Left lung (tissue), 10 donors: ENCODE measurements around the gene KIAA0232. TPM values are rescaled to one million over a fixed set of nuclear protein-coding genes. Genes with fewer than 3 reads are reported as not detected.

Experiments used
- ATAC-seq: fragments of 200-7000 bp; cut with Tn5 transposase; one replicate; pipeline ENCODE4 v1.9.1; 2020; ENCODE audit warnings: moderate library complexity
- DNase-seq, 4 donors: peaks; one replicate each; pipeline ENCODE4 v3.0.0-alpha.2; 2013 to 2020
- H3K27ac ChIP-seq, 2 donors: fragments of 200-600 bp; sonication (generic) in 1 of 2; one replicate each; pipeline versions ENCODE4 v1.5.0 to v1.8.0; 2020 to 2021
- H3K27me3 ChIP-seq, 2 donors: fragments of 200-600 bp; sonication (generic) in 1 of 2; one replicate each; pipeline versions ENCODE4 v1.5.0 to v1.8.0; 2020 to 2021
- H3K36me3 ChIP-seq, 2 donors: fragments of 200-600 bp; sonication (generic) in 1 of 2; one replicate each; pipeline versions ENCODE4 v1.5.0 to v1.8.0; 2020 to 2021
- H3K4me1 ChIP-seq, 2 donors: fragments of 200-600 bp; one replicate each; pipeline ENCODE4 v1.8.0; 2021
- H3K4me3 ChIP-seq, 2 donors: fragments of 200-600 bp; sonication (generic) in 1 of 2; one replicate each; pipeline versions ENCODE4 v1.5.0 to v1.8.0; 2020 to 2021; ENCODE audit warnings: mild to moderate bottlenecking in 1 of 2
- H3K9me3 ChIP-seq, 2 donors: fragments of 200-600 bp; sonication (generic) in 1 of 2; one replicate each; pipeline versions ENCODE4 v1.5.0 to v1.8.0; 2020 to 2021
- intact Hi-C, 2 donors: fragments of 100-400 bp; cut with DNase I; formaldehyde crosslinking; loops; one replicate each; pipeline versions ENCODE4 v1.11.2 to v1.14.2; 2022
- polyA plus RNA-seq, 6 donors: library from polyadenylated mRNA; unstranded; fragments of 120-200 nt; gene quantifications; one replicate each; pipeline ENCODE4 v1.2.1, GENCODE V29; 2013; ENCODE audit not compliant: insufficient read length in 6 of 6
- total RNA-seq, 2 donors: library from RNA; stranded (reverse); fragmentation: NEBNext Ultra II Directional; extraction: Animal tissue kit (Norgen Biotek cat#: 25700); gene quantifications; one replicate each; pipeline ENCODE4 v1.2.1, GENCODE V29; 2021
- TF ChIP-seq, protein P1 (sequence below), 2 donors: fragments of 200-600 bp; sonication (generic) in 1 of 2; IDR thresholded peaks; one replicate each; pipeline versions ENCODE4 v1.5.0 to v1.8.0; 2021; ENCODE audit warnings: antibody characterized with exemption in 2 of 2
- donor health status: DM: no; HTN: yes; CAD: no.
- donor health status: DM: no; HTN: no; CAD: no.

Gene KIAA0232
- total and polyA plus RNA-seq, 8 donors = 24.3 to 34.3 (median 29.1) TPM

GRCh38 chr4:6891436-6892170, 109.1 kb downstream of the KIAA0232 start:
- no peaks in the 10 kb centered on the region for H3K27me3 ChIP-seq
- ATAC-seq = peak; percentile 32
- no peaks in the 10 kb centered on the region for H3K36me3 ChIP-seq
- DNase-seq = peak in 2 of 4 donors; percentile 24 to 31
- peaks cover 15 to 69% of the 10 kb centered on the region in 2 donors for H3K4me1 ChIP-seq
- intact Hi-C loops = no loop called here
- peak overlapping the region in 1 of 2 donors; percentile 2 for H3K4me3 ChIP-seq
- peaks cover 0 to 9% of the 10 kb centered on the region in 2 donors for H3K9me3 ChIP-seq
- TF ChIP-seq, protein P1, sequence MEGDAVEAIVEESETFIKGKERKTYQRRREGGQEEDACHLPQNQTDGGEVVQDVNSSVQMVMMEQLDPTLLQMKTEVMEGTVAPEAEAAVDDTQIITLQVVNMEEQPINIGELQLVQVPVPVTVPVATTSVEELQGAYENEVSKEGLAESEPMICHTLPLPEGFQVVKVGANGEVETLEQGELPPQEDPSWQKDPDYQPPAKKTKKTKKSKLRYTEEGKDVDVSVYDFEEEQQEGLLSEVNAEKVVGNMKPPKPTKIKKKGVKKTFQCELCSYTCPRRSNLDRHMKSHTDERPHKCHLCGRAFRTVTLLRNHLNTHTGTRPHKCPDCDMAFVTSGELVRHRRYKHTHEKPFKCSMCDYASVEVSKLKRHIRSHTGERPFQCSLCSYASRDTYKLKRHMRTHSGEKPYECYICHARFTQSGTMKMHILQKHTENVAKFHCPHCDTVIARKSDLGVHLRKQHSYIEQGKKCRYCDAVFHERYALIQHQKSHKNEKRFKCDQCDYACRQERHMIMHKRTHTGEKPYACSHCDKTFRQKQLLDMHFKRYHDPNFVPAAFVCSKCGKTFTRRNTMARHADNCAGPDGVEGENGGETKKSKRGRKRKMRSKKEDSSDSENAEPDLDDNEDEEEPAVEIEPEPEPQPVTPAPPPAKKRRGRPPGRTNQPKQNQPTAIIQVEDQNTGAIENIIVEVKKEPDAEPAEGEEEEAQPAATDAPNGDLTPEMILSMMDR (IDR thresholded peaks at IDR 0.05) = no peak
- peak overlapping the region; percentile 44 to 81 for H3K27ac ChIP-seq

- Histone ChIP-seq H3K27ac (peak overlapping the region; percentile 44 to 81), H3K27me3 (no peaks in the 10 kb centered on the region), H3K36me3 (no peaks in the 10 kb centered on the region), H3K9me3 (peaks cover 0 to 9% of the 10 kb centered on the region in 2 donors), H3K4me1 (peaks cover 15 to 62% of the 10 kb centered on the region in 2 donors), H3K4me3 (peak overlapping the region in 1 of 2 donors; percentile 2)
- intact Hi-C loops = no loop called here
- peak in 3 of 4 donors; percentile 57 to 81 (median 58) for DNase-seq
- TF ChIP-seq, protein P1 (IDR thresholded peaks at IDR 0.05) = no peak
- peak; percentile 62 for ATAC-seq
These were observed 109.8 kb downstream of the KIAA0232 start for GRCh38 chr4:6892190-6892908.

GRCh38 chr4:6892909-6893202, 110.3 kb downstream of the KIAA0232 start:
- no peak overlapping the region for H3K4me3 ChIP-seq
- ATAC-seq (no peak), DNase-seq (no peak)
- H3K4me1 ChIP-seq = peaks cover 14 to 57% of the 10 kb centered on the region in 2 donors
- H3K27ac ChIP-seq = peak overlapping the region; percentile 44 to 81
- TF ChIP-seq, protein P1 (IDR thresholded peaks at IDR 0.05) = no peak
- peaks cover 0 to 9% of the 10 kb centered on the region in 2 donors for H3K9me3 ChIP-seq
- H3K36me3 ChIP-seq = no peaks in the 10 kb centered on the region
- H3K27me3 ChIP-seq = no peaks in the 10 kb centered on the region
- intact Hi-C loops = no loop called here

DNA sequence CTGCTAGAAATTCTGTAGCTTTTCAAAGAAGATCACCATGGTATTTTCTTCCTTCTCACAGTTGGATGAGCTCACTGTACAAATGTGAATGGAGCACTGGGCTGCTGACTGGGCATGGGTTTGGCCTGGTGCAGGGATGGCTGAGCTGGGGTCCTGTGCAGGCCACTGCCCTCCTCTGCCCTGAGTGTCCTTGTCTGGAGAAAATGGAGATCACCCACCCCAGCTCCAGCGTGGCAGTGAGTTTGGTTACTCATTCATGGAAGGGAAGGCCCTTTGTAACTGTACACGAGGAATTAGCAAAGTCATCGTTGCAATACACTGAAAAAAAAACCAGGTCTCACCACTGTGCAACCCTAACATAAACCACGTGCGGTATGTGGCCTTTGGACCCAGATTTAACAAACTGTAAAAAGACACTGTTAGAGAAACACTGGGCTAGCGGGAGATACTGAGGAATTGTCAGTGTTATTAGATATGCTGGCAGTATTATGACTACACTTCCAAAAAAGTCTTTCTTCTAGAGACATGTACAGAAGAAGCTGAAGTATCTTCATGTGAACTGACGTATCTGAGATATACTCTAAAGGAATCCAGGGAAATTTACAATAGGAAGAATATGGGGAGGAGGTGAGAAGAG, 111.0 kb downstream of the KIAA0232 start:
- Histone ChIP-seq H3K27me3 (no peaks in the 10 kb centered on the region), H3K36me3 (no peaks in the 10 kb centered on the region), H3K4me3 (no peak overlapping the region), H3K27ac (peak overlapping the region in 1 of 2 donors; percentile 81), H3K4me1 (peaks cover 11 to 50% of the 10 kb centered on the region in 2 donors), H3K9me3 (peaks cover 0 to 9% of the 10 kb centered on the region in 2 donors)
- peak; percentile 41 for ATAC-seq
- peak in 2 of 4 donors; percentile 33 to 50 for DNase-seq
- intact Hi-C loops = no loop called here
- TF ChIP-seq, protein P1 (IDR thresholded peaks at IDR 0.05) = no peak

DNA sequence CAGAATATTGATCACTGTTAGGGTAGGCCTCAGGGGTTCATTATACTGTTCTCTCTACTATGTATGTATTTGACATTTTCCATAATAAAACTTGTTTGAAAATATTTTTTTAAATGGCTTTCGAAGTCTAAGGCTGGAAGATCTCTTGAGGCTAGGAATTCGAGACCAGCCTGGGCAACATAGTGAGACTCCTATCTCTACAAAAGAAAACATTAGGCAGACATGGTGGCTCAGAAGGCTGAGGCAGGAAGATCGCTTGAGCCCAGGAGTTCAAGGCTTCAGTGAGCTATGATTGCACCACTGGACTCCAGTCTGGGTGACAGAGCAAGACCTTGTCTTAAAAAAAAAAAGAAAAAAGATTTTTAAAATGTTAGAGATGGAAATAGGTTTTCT, 111.6 kb downstream of the KIAA0232 start:
- TF ChIP-seq, protein P1 (IDR thresholded peaks at IDR 0.05) = no peak
- H3K36me3 ChIP-seq = no peaks in the 10 kb centered on the region
- H3K27me3 ChIP-seq = no peaks in the 10 kb centered on the region
- H3K4me1 ChIP-seq = peaks cover 11 to 50% of the 10 kb centered on the region in 2 donors
- peaks cover 0 to 9% of the 10 kb centered on the region in 2 donors for H3K9me3 ChIP-seq
- ATAC-seq = no peak
- peak in 1 of 4 donors; percentile 16 for DNase-seq
- intact Hi-C loops = no loop called here
- H3K4me3 ChIP-seq = no peak overlapping the region
- peak overlapping the region in 1 of 2 donors; percentile 81 for H3K27ac ChIP-seq
